BE2C (cell line): Measurements from ENCODE around the gene P2RX6.

ENCODE experiments used
- DNase-seq: peaks from one replicate; pipeline ENCODE4 v3.0.0-alpha.2; 2020
- H3K27me3 ChIP-seq: fragments of 250-450 bp; sonication (Bioruptor Pico); 2 replicates; pipeline ENCODE4 v1.5.1; 2020; ENCODE audit warnings: mild to moderate bottlenecking
- H3K36me3 ChIP-seq: fragments of 250-450 bp; sonication (Bioruptor Pico); 2 replicates; pipeline ENCODE4 v1.5.1; 2020; ENCODE audit warnings: mild to moderate bottlenecking
- H3K4me1 ChIP-seq: fragments of 250-450 bp; sonication (Bioruptor Pico); 2 replicates; pipeline ENCODE4 v1.5.1; 2020
- H3K4me3 ChIP-seq: 2 replicates; pipeline ENCODE4 v1.5.1; 2011; ENCODE audit warnings: low read depth, low read length
- H3K9me3 ChIP-seq: fragments of 250-450 bp; sonication (Bioruptor Pico); 2 replicates; pipeline ENCODE4 v1.5.1; 2020
- CTCF ChIP-seq: IDR thresholded peaks from 2 replicates; pipeline ENCODE4 v1.5.1; 2012; ENCODE audit warnings: mild to moderate bottlenecking, low read depth, low read length

P2RX6 gene

DNA sequence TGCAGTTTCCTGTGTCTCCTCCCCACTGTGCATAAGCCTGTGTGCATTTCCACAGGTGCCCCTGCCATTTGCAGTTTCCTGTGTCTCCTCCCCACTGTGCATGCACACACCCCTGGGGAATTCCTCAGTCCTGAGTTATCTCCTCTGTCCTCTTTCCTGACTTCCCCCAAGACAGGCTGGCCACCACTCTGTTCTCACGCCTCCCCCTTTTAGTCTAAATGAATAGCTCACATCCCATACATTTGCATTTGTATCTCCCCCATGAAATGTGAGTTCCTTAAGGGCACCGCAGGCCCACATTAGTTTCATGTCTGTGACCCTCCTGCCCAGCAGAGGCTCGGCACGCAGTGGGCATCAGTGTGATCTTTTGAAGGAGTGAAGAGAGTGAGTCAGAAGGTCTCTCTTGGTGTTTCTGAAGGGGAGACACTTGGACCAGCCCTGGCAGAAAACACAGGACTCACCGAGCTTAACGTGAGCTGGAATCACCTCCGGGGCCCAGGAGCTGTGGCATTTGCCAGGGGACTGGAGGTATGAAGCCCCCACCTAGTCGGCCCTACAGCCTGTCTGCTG, 37.0 kb downstream of the P2RX6 start:
- Histone ChIP-seq H3K9me3 (no peaks in the 10 kb centered on the region), H3K4me1 (no peaks in the 10 kb centered on the region)
- no peak for DNase-seq

GRCh38 chr22:21052715-21053459, 37.9 kb downstream of the P2RX6 start:
- no peaks in the 10 kb centered on the region for H3K36me3 ChIP-seq
- H3K4me1 ChIP-seq = no peaks in the 10 kb centered on the region
- no peaks in the 10 kb centered on the region for H3K9me3 ChIP-seq
- TF ChIP-seq CTCF = no peak
- H3K27me3 ChIP-seq = no peaks in the 10 kb centered on the region
- DNase-seq = no peak
- no peak overlapping the region for H3K4me3 ChIP-seq

More for the DNA sequence above, 37.0 kb downstream of the P2RX6 start:
- Histone ChIP-seq H3K36me3 (no peaks in the 10 kb centered on the region), H3K4me3 (no peak overlapping the region), H3K27me3 (no peaks in the 10 kb centered on the region)
- no peak for TF ChIP-seq CTCF

- no peaks in the 10 kb centered on the region for H3K36me3 ChIP-seq
- no peak overlapping the region for H3K4me3 ChIP-seq
- no peak for DNase-seq
- no peak for TF ChIP-seq CTCF
- H3K4me1 ChIP-seq = no peaks in the 10 kb centered on the region
- H3K9me3 ChIP-seq = no peaks in the 10 kb centered on the region
- no peaks in the 10 kb centered on the region for H3K27me3 ChIP-seq
Measured at GRCh38 chr22:21054046-21054713, 39.2 kb downstream of the P2RX6 start.

- Histone ChIP-seq H3K9me3 (no peaks in the 10 kb centered on the region), H3K4me1 (no peaks in the 10 kb centered on the region), H3K27me3 (no peaks in the 10 kb centered on the region), H3K4me3 (no peak overlapping the region), H3K36me3 (no peaks in the 10 kb centered on the region)
- no peak for TF ChIP-seq CTCF
- DNase-seq = no peak
Measured at GRCh38 chr22:21054714-21055563, 40.0 kb downstream of the P2RX6 start.

GRCh38 chr22:21055564-21055834, 40.5 kb downstream of the P2RX6 start:
- no peak for DNase-seq
- no peak for TF ChIP-seq CTCF
- Histone ChIP-seq H3K4me1 (no peaks in the 10 kb centered on the region), H3K27me3 (no peaks in the 10 kb centered on the region), H3K36me3 (no peaks in the 10 kb centered on the region), H3K4me3 (no peak overlapping the region), H3K9me3 (no peaks in the 10 kb centered on the region)
